Right ventricle myocardium superior (tissue), 1 donor: ENCODE data around the gene ZNF534. TPM values are rescaled to one million over a fixed set of nuclear protein-coding genes. Genes with fewer than 3 reads are reported as not detected.
"Not testable (repeated sequence)": the region's sequence is repeated elsewhere in the genome, so short reads cannot be mapped to it uniquely, and the experiment has no call there.

Source experiments
- ATAC-seq: fragments of 200-7000 bp; cut with Tn5 transposase; one replicate; pipeline ENCODE4 v1.9.1; 2020; ENCODE audit warnings: mild to moderate bottlenecking; ENCODE audit not compliant: poor library complexity
- DNase-seq: peaks from one replicate; pipeline ENCODE4 v3.0.0-alpha.2; 2020
- intact Hi-C: fragments of 100-400 bp; cut with DNase I; formaldehyde crosslinking; loops from one replicate; pipeline ENCODE4 v1.11.2; 2022
- long read RNA-seq: library from polyadenylated mRNA; unstranded; transcript quantifications from one replicate; pipeline ENCODE4 v2.0.0, GENCODE V29; 2021
- total RNA-seq: library from RNA; stranded (reverse); fragmentation: NEBNext Ultra II Directional; extraction: Animal tissue kit (Norgen Biotek cat#: 25700); gene quantifications from one replicate; pipeline ENCODE4 v1.2.1, GENCODE V29; 2021
- donor health status: DM: no; HTN: yes; CAD: no; lungs with severe emphysema.

ZNF534 gene
- total RNA-seq: 0.43 TPM
- long read RNA-seq: 0 reads

DNA sequence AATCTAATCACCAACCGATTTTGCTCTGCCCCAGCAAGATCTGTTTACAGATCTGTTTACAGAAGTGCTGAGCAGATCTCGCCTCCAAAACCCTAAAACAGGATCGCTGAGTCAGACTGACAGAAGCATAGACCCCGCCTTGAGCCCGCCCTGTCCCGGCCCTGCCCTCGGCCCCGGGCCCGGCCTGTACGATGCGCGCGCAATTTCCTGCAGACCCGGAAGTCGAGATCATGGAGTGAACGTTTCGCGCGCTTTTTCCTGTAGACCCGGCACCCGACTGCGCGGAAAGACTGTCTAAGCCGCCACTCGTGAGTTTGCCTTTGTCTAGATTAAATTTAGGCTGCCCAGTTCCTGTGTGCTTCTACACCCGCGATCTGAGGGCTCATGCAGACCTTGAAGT lies at the start of gene ZNF534:
Gene ZNF534, plus strand, starts transcription at position 212 of the 400 bp plus-strand sequence. CDS start 2,327 bp downstream, outside the sequence.
- ATAC-seq: no peak
- DNase-seq: no peak
- intact Hi-C loops: no loop called here

DNA sequence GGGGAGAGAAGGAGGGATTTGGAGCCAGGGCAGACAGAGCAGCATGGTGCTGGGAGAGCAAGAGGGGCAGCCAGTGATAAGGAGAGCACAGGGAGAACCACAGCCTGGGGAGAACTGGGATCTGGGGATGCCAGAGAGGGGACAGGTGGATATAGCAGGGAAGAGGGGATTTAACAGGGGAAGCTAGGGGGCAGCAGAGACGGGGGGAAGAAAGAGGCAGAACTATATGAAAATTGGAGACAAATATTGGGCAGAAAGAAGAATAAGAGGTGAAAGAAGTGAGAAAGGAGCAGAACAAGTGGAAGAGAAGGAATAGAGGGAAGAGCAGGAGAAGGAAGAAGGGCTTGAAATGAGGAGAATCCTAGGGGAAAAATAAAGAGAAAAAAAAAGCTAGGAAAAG lies 37.8 kb upstream of the ZNF534 start:
- DNase-seq (no peak), ATAC-seq (no peak)
- intact Hi-C loops: no loop called here

DNA sequence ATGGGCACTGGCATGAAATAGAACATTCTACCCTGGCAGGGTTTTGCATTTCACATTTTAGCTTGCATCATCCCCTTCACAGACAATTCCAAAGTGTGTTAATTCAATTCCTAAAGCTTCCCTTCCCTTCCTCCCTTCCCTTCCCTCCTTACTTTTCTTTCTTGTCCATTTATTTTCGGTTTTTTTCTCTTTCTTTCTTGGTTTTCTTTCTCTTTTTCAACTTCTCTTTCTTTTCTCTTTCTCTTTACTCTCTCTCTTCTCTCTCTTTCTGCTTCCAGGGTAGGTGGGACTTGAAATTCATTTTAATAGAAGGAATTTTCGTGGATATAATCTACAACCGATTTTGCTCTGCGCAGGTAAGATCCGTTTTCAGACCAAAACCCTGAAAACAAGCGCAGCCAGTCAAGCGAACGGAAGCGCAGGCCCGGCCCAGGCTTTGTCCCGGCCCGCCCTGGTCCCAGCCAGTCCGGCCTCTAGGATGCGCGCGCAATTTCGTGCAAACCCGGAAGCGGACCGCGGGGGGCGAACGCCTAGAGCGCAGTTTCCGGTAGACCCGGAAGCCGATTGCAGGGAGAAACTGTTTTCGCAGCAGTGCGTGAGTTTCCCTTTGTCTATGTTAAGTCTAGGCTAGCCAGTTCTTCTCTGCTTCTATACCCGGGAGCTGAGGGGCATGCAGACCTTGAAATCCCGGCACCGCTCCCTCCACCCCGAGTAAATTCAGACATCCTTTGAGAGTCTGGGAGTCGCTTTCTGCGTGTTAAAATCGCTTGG lies 31.5 kb upstream of the ZNF534 start, which contains the start of gene ZNF528:
Gene ZNF528, plus strand, starts transcription at position 540 of the 771 bp plus-strand sequence. CDS start 4,165 bp downstream, outside the sequence.
- ATAC-seq (peak; percentile 100), DNase-seq (peak; percentile 98)
- intact Hi-C loops: no loop called here

DNA sequence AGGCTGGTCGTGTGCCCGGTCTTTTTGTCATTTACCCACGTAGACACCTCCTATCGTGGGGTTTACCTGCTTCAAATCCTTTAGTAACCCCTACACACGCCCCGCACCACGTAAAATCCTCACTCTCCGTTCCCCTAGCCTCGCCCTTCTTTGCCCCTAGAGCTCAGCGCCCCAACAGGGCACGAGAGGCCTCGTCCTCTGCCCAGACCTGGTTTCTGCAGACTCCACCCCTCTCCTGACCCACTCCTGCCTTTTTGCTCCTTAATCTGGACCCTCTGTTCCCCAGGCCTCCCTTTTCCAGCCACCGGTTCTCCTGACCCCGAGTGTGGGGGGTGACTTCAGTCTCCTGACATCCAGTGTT lies 30.9 kb upstream of the ZNF534 start:
- intact Hi-C loops: no loop called here
- DNase-seq (no peak), ATAC-seq (peak; percentile 37)

DNA sequence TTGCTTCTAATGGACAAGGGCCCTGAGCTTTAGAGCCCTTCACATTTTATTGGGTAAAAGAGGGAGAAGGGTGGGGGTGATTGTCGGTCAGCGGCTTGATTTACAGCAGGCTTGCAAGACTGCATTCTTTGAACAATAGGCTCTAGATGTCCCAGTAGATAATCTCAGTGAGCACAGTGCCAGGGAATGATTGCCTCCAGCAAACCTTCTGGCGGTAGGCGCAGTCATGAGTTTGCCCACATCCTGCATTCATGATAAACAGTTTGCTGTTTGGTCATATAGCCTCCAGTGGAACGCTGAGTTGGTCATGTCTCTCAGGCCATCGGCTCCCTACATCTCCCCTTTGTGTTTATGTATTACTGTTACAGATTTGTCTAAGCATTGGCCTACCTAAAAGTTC lies 18.7 kb upstream of the ZNF534 start:
- intact Hi-C loops: no loop called here
- DNase-seq (no peak), ATAC-seq (no peak)

DNA sequence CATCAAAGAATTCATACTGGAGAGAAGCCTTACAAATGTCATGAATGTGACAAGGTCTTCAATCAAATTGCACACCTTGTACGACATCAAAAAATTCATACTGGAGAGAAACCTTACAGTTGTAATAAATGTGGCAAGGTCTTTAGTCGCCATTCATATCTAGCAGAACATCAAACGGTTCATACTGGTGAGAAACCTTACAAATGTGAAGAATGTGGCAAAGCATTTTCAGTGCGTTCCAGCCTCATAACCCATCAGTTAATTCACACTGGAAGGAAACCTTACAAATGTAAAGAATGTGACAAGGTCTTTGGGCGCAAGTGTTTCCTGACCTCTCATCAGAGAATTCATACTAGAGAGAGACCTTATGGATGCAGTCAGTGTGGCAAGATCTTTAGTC lies 13.2 kb upstream of the ZNF534 start:
- intact Hi-C loops: no loop called here
- ATAC-seq: no peak
- no peak for DNase-seq

DNA sequence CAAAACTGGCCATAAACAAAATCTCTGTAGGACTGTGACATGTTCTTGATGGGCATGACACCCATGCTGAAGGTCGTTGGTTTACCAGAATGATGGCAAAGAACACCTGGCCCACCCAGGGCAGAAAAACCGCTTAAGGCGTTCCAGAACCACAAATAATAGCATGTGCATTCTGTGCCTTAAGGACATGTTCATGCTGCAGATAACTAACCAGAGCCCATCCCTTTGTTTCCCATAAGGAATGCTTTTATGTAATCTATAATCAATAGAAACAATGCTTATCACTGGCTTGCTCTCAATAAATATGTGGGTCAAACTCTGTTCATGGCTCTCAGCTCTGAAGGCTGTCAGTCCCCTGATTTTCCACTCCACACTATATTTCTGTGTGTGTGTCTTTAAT lies 13.2 kb downstream of the ZNF534 start:
- intact Hi-C loops: no loop called here
- no peak for ATAC-seq

DNA sequence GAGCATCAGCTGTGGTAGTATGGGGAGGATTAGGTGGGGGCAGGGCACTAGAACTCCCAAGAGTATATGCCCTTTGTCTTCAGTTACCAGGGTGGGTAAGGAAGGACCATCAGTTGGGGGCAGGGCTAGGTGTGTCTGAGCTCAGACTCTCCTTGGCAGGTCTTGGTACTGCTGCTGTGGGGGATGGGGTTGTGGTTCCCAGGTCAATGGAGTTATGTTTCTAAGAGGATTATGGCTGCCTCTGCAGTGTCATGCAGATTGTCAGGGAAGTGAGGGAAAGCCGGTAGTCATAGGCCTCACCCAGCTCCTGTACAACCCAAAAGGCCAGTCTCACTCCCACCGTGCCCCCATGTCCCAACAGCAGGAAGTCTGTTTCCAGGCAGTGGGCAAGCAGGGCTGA lies 15.6 kb downstream of the ZNF534 start:
- no peak for DNase-seq
- intact Hi-C loops: no loop called here
- ATAC-seq: no peak

More for the DNA sequence above, 13.2 kb downstream of the ZNF534 start:
- no peak for DNase-seq

DNA sequence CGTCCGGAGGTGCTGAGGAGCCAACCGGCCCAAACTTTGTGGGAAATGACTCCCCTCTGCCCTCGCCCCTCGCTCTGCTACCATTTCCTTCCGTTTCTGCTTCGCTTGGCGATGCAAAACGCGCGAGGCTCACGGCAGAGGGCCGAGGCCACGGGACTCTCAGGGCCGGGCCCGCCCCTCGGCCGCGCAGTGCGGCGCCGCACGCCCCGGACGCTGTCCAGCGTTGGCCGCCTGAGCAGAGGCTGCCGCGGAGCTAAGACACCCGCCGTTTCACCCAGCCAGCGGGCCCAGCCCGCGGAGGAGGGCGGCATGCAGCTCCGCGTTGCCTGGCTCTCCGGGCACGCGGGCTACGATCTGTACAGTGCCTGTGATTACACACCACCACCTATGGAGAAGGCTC lies 22.3 kb downstream of the ZNF534 start:
- intact Hi-C loops: no loop called here
- DNase-seq (no peak), ATAC-seq (no peak)

DNA sequence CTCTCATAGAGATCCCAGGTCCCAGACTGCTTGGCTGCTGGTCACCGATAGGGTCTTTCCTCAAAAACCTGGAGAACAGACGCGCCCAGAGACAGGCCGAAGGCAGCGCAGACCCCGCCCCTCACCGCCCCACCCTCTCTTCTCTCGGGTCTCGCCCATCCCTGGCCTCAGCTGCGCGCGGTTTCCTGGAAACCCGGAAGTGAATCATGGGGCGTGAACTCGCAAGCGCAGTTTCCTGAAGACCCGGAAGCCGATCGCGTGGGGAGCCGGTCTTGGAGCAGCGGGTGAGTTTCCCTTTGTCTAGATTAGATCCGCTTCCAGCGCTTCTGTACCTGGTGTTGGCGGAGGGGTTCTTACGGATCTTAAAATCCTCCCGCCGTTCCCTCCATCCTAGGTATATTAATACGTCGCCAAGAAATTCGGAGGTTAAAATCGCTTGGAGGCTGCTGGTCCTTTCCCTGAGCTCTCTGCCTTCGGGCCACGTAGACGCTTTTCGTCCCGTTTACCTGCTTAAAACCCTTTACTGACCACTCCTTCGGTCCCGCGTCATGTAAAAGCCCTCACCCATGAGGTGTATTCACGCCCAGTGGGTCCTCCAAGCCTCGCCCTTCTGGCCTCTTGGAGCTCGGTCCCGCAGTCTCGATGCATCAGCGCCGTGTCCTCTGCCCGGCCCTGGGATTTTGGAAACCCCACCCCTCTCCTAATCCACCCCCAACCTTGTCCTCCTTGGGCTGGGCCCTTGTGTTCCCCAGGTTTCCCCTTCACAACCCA lies 24.6 kb downstream of the ZNF534 start, which contains the start of gene ZNF578:
Gene ZNF578, plus strand, starts transcription at position 230 of the 771 bp plus-strand sequence. CDS start 48,293 bp downstream, outside the sequence.
- intact Hi-C loops: no loop called here
- DNase-seq: peak; percentile 91
- peak; percentile 99 for ATAC-seq

DNA sequence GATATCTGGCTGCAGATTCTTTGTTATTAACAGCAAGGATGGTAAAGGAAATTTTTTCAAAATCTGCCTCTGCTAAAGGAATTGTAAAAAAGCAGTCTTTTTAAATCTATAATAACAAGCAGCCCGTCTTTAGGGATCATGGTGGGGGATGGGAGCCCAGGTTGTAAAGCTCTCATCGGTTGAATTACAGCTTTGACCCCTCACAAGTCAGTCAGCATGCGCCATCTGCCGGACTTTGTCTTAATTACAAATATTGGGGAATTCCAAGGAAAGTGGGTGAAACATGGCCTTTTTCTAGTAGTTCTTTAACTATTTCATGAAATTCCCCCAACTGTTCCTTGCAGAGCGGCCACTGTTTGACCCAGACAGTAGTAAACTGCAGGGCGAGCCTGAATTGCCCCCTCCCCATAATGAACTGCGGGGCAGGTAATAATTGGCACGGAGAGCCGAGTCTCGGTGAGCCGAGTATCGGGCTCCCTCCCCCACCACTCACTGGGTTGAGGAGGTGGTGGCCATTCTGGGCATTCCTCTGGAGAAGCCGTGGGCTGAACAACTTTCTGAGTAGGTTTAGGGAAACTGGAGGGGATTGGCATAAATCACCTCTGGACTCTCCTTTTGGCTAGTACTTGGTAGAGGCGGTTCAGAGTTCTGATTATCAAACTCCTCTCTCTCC lies 36.0 kb downstream of the ZNF534 start:
- intact Hi-C loops: no loop called here
- ATAC-seq: no peak

DNA sequence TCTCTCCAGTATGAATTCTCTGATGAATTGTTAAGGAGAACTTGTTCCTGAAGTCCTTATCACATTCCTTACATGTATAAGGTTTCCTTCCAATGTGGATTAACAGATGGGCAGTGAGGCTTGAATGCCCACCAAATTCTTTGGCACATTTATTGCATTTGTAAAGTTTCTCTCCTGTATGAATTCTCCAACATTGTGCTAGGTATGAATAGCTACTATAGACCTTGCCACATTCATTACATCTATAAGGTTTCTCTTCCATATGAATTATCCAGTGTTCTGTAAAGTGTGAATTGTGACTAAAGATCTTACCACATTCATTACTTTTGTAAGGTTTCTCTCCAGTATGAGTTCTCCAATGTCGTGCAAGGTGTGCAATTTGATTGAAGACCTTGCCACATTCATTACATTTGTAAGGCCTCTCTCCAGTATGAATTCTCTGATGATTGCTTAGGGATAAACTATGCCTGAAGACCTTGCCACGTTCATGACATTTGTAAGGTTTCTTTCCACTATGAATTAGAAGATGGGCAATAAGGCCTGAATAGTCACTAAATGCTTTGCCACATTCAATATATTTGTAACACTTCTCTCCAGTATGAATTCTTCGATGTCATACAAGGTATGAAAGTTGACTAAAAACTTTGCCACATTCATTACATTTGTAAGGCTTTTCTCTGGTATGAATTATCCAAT lies 44.9 kb downstream of the ZNF534 start:
- intact Hi-C loops: no loop called here
- no peak for ATAC-seq
- DNase-seq: no peak

More for the DNA sequence above, 36.0 kb downstream of the ZNF534 start:
- no peak for DNase-seq

DNA sequence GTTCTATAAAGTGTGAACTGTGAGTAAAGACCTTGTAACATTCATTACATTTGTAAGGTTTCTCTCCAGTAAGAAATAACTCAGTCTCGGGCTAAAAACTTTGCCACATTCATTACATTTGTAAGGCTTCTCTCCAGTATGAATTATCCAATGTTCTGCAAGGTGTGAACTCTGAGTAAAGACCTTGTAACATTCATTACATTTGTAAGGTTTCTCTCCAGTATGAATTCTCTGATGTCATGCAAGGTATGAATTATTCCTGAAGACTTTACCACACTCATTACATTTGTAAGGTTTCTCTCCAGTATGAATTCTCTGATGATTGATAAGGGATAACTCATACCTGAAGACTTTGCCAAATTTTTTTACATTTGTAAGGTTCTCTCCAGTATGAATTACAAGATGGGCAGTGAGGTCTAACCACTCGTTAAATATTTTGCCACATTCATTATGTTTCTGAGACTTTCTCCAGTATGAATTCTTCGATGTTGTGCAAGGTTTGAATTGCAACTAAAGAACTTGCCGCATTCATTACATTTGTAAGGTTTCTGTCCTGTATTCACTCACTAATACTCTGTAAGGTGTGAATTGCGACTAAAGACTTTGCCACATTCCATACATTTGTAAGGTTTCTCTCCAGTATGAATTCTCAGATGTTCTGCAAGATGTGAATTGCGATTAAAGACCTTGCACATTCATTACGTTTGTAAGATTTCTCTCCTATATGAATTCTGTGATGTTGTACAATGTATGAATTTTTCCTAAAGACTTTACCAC lies 45.6 kb downstream of the ZNF534 start:
- no peak for ATAC-seq
- no peak for DNase-seq
- intact Hi-C loops: no loop called here

DNA sequence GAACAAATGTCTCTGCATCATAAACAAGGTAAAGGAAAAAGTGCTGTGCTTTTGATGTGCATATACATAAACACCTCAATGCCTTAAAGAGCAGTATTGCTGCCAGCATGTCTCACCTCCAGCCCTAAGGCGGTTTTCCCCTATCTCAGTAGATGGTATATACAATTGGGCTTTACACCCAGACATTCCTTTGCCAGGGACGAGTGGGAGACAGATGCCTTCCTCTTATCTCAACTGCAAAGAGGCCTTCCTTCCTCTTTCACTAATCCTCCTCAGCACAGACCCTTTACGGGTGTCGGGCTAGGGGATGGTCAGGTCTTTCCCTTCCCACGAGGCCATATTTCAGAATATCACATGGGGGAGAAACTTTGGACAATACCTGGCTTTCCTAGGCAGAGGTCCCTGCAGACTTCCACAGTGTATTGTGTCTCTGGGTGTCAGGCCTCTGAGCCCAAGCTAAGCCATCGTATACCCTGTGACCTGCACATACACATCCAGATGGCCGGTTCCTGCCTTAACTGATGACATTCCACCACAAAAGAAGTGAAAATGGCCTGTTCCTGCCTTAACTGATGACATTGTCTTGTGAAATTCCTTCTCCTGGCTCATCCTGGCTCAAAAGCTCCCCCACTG lies 55.3 kb downstream of the ZNF534 start:
- ATAC-seq, DNase-seq, intact Hi-C loops: not testable (repeated sequence)

DNA sequence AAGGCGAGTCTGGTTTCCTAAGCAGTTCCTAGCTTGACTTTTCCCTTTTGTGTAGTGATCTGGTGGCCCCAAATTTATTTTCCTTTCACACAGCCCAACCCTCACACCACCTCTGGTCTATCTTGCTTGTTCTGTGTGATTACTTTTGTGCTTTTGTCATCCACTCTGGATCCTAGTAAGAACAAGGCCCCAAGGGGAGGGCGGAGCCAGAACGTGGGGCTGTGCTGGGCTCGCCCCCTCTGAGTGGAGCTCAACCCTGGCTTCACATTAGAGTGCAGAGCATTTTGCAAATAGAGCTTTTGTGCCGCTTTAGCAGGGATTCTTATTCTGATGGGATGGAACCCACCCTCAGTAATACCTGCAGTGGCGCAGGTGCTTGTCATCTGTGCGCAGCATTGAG lies 56.1 kb downstream of the ZNF534 start:
- intact Hi-C loops, DNase-seq, ATAC-seq: not testable (repeated sequence)

DNA sequence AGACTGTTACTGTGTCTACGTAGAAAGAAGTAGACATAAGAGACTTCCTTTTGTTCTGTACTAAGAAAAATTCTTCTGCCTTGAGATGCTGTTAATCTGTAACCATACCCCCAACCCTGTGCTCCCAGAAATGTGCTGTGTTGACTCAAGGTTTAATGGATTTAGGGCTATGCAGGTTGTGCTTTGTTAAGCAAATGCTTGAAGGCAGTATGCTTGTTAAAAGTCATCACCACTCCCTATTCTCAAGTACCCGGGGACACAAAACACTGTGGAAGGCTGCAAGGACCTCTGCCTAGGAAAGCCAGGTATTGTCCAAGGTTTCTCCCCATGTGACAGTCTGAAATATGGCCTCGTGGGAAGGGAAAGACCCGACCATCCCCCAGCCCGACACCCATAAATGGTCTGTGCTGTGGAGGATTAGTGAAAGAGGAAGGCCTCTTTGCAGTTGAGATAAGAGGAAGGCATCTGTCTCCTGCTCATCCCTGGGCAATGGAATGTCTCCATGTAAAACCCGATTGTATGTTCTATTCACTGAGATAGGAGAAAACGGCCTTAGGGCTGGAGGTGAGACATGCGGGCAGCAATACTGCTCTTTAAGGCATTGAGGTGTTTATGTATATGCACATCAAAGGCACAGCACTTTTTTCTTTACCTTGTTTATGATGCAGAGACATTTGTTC lies 56.8 kb downstream of the ZNF534 start:
- DNase-seq, ATAC-seq, intact Hi-C loops: not testable (repeated sequence)
